Trophoblast cell (in vitro differentiated cells and primary cell): ENCODE results near the gene LAMA5.

Experiments
- DNase-seq, 2 donors: peaks; one replicate each; pipeline ENCODE4 v3.0.0-alpha.2; 2016
- H2AFZ ChIP-seq: 2 replicates; pipeline ENCODE4 v1.6.1; 2013; ENCODE audit warnings: low read length, moderate library complexity, mild to moderate bottlenecking; ENCODE audit not compliant: insufficient read depth, poor library complexity
- H2AK5ac ChIP-seq: 2 replicates; pipeline ENCODE4 v1.6.1; 2013; ENCODE audit warnings: mild to moderate bottlenecking, low read length
- H2BK120ac ChIP-seq: 2 replicates; pipeline ENCODE4 v1.6.1; 2013; ENCODE audit warnings: low read length, mild to moderate bottlenecking, moderate library complexity; ENCODE audit not compliant: insufficient read depth, poor library complexity
- H2BK12ac ChIP-seq: 2 replicates; pipeline ENCODE4 v1.6.1; 2013; ENCODE audit warnings: mild to moderate bottlenecking, low read length, moderate library complexity
- H2BK5ac ChIP-seq: 2 replicates; pipeline ENCODE4 v1.6.1; 2013; ENCODE audit warnings: low read length, low read depth, moderate library complexity, mild to moderate bottlenecking; ENCODE audit not compliant: poor library complexity
- H3K14ac ChIP-seq: 2 replicates; pipeline ENCODE4 v1.6.1; 2013; ENCODE audit warnings: mild to moderate bottlenecking, low read length
- H3K18ac ChIP-seq: 2 replicates; pipeline ENCODE4 v1.6.1; 2013; ENCODE audit warnings: mild to moderate bottlenecking, low read length
- H3K23ac ChIP-seq: 2 replicates; pipeline ENCODE4 v1.6.1; 2013; ENCODE audit warnings: low read length
- H3K27ac ChIP-seq: 2 replicates; pipeline ENCODE4 v1.5.1; 2013; ENCODE audit warnings: low read depth, mild to moderate bottlenecking, inconsistent platforms, low read length, moderate library complexity
- H3K27me3 ChIP-seq: 2 replicates; pipeline ENCODE4 v1.6.1; 2013; ENCODE audit warnings: inconsistent platforms, mild to moderate bottlenecking, low read length, moderate library complexity; ENCODE audit not compliant: insufficient read depth
- H3K36me3 ChIP-seq, 2 experiments: 1 replicate in 1 of 2; 2 replicates in 1 of 2; pipeline ENCODE4 v1.6.1; 2013; ENCODE audit warnings: low read length in 2 of 2, mild to moderate bottlenecking in 2 of 2, moderate library complexity in 1 of 2; ENCODE audit not compliant: insufficient read depth in 2 of 2, control insufficient read depth in 1 of 2
- H3K4ac ChIP-seq: 2 replicates; pipeline ENCODE4 v1.6.1; 2013; ENCODE audit warnings: low read depth, mild to moderate bottlenecking, low read length, moderate library complexity
- H3K4me1 ChIP-seq, 2 experiments: 1 replicate in 1 of 2; 2 replicates in 1 of 2; pipeline ENCODE4 v1.6.1; 2013; ENCODE audit warnings: low read length in 2 of 2, mild to moderate bottlenecking in 2 of 2, moderate library complexity in 1 of 2; ENCODE audit not compliant: insufficient read depth in 2 of 2, control insufficient read depth in 1 of 2
- H3K4me2 ChIP-seq: 2 replicates; pipeline ENCODE4 v1.6.1; 2013; ENCODE audit warnings: inconsistent platforms, mild to moderate bottlenecking, low read length, moderate library complexity
- H3K4me3 ChIP-seq: 2 replicates; pipeline ENCODE4 v1.5.1; 2013; ENCODE audit warnings: mild to moderate bottlenecking, low read depth, low read length, inconsistent platforms
- H3K79me1 ChIP-seq: one replicate; pipeline ENCODE4 v1.6.1; 2013; ENCODE audit warnings: low read length
- H3K79me2 ChIP-seq: 2 replicates; pipeline ENCODE4 v1.6.1; 2013; ENCODE audit warnings: low read length, mild to moderate bottlenecking; ENCODE audit not compliant: control insufficient read depth, insufficient read depth, poor library complexity
- H3K9ac ChIP-seq: 2 replicates; pipeline ENCODE4 v1.6.1; 2013; ENCODE audit warnings: mild to moderate bottlenecking, low read length
- H3K9me3 ChIP-seq: 2 replicates; pipeline ENCODE4 v1.6.1; 2013; ENCODE audit warnings: low read depth, mild to moderate bottlenecking, control low read depth, inconsistent platforms, low read length; ENCODE audit not compliant: insufficient read depth
- H4K12ac ChIP-seq: 2 replicates; pipeline ENCODE4 v1.6.1; 2013; ENCODE audit warnings: low read depth, mild to moderate bottlenecking, low read length, moderate library complexity
- H4K8ac ChIP-seq: 2 replicates; pipeline ENCODE4 v1.6.1; 2013; ENCODE audit warnings: low read depth, mild to moderate bottlenecking, low read length, moderate library complexity
- H4K91ac ChIP-seq: one replicate; pipeline ENCODE4 v1.6.1; 2013; ENCODE audit warnings: low read depth, mild to moderate bottlenecking, low read length, moderate library complexity
- WGBS: extraction: QIAGEN DNeasy Blood & Tissue Kit; methylation state at CpG from one replicate; pipeline ENCODE4 v1.1.7; 2013; ENCODE audit warnings: missing lambda C conversion rate; ENCODE audit not compliant: insufficient read length, insufficient coverage; ENCODE audit errors: extremely low coverage; 5-methylcytosine and 5-hydroxymethylcytosine counted together

LAMA5 gene

DNA sequence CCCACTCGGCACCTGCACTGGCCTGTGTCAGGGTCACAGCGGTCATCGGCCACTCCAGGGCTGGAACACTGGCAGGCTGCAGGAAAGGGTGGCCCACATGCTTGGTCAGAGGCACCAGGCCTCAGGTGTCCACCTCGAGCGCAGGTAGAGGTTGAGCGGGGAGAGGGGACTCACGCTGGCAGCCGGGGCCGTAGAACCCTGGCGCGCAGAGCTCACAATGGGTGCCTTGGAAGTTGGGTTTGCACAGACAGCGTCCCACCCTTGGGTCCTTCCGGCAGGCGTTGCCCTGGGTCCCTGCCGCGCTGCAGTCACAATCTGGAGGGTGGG is 28.9 kb downstream of the LAMA5 start:
- no peak overlapping the region for H2AFZ ChIP-seq
- no peak overlapping the region for H2BK120ac ChIP-seq
- H2BK5ac ChIP-seq = no peak overlapping the region
- peaks cover 63 to 65% of the 10 kb centered on the region in 2 experiments for H3K36me3 ChIP-seq
- no peak overlapping the region for H2BK12ac ChIP-seq
- no peak overlapping the region for H3K23ac ChIP-seq
- H3K9ac ChIP-seq = no peak overlapping the region
- no peak overlapping the region for H3K27ac ChIP-seq
- H3K79me1 ChIP-seq = no peaks in the 10 kb centered on the region
- no peak overlapping the region for H3K4me2 ChIP-seq
- no peak overlapping the region for H4K8ac ChIP-seq
- no peaks in the 10 kb centered on the region for H3K27me3 ChIP-seq
- DNase-seq = no peak
- no peaks in the 10 kb centered on the region for H3K4me1 ChIP-seq
- no peaks in the 10 kb centered on the region for H3K79me2 ChIP-seq
- no peak overlapping the region for H3K4ac ChIP-seq
- H4K12ac ChIP-seq = no peak overlapping the region
- no peak overlapping the region for H3K4me3 ChIP-seq
- no peak overlapping the region for H4K91ac ChIP-seq
- WGBS = no CpG with 5 or more reads among the region's 16 CpGs
- no peak overlapping the region for H3K18ac ChIP-seq
- no peak overlapping the region for H2AK5ac ChIP-seq
- H3K14ac ChIP-seq = no peak overlapping the region
- H3K9me3 ChIP-seq = no peaks in the 10 kb centered on the region

GRCh38 chr20:62337558-62338293 is 29.4 kb downstream of the LAMA5 start:
- no peaks in the 10 kb centered on the region for H3K9me3 ChIP-seq
- no peak overlapping the region for H2BK5ac ChIP-seq
- H3K27me3 ChIP-seq = no peaks in the 10 kb centered on the region
- H2AFZ ChIP-seq = no peak overlapping the region
- WGBS = no CpG with 5 or more reads among the region's 34 CpGs
- H2AK5ac ChIP-seq = no peak overlapping the region
- H3K27ac ChIP-seq = no peak overlapping the region
- no peak overlapping the region for H3K18ac ChIP-seq
- peaks cover 66% of the 10 kb centered on the region in 2 experiments for H3K36me3 ChIP-seq
- peak overlapping the region; percentile 21 for H3K4me3 ChIP-seq
- no peak overlapping the region for H3K9ac ChIP-seq
- H2BK120ac ChIP-seq = no peak overlapping the region
- H3K14ac ChIP-seq = no peak overlapping the region
- H3K79me2 ChIP-seq = no peaks in the 10 kb centered on the region
- no peak overlapping the region for H3K4me2 ChIP-seq
- no peak overlapping the region for H3K23ac ChIP-seq
- H3K4ac ChIP-seq = no peak overlapping the region
- no peaks in the 10 kb centered on the region for H3K79me1 ChIP-seq
- no peak overlapping the region for H4K8ac ChIP-seq
- H2BK12ac ChIP-seq = no peak overlapping the region
- H3K4me1 ChIP-seq = no peaks in the 10 kb centered on the region
- DNase-seq = no peak
- no peak overlapping the region for H4K12ac ChIP-seq
- H4K91ac ChIP-seq = no peak overlapping the region

GRCh38 chr20:62336775-62337557 is 30.1 kb downstream of the LAMA5 start:
- Histone ChIP-seq H4K12ac (no peak overlapping the region), H2BK120ac (no peak overlapping the region), H2AFZ (no peak overlapping the region), H3K9ac (no peak overlapping the region), H3K4me3 (peak overlapping the region; percentile 21), H3K27ac (no peak overlapping the region), H3K4me2 (no peak overlapping the region), H3K79me1 (no peaks in the 10 kb centered on the region), H4K8ac (no peak overlapping the region), H3K4me1 (no peaks in the 10 kb centered on the region), H3K79me2 (no peaks in the 10 kb centered on the region), H3K14ac (no peak overlapping the region), H2AK5ac (no peak overlapping the region), H2BK5ac (no peak overlapping the region), H4K91ac (no peak overlapping the region), H3K27me3 (no peaks in the 10 kb centered on the region), H3K4ac (no peak overlapping the region), H3K9me3 (no peaks in the 10 kb centered on the region), H3K36me3 (peaks cover 73% of the 10 kb centered on the region in 2 experiments), H2BK12ac (no peak overlapping the region), H3K23ac (no peak overlapping the region), H3K18ac (no peak overlapping the region)
- no peak for DNase-seq
- WGBS = no CpG with 5 or more reads among the region's 53 CpGs

GRCh38 chr20:62336329-62336728 is 30.8 kb downstream of the LAMA5 start:
- Histone ChIP-seq H3K27me3 (no peaks in the 10 kb centered on the region), H4K91ac (no peak overlapping the region), H4K8ac (no peak overlapping the region), H3K9ac (no peak overlapping the region), H3K4me2 (no peak overlapping the region), H3K4ac (no peak overlapping the region), H3K9me3 (no peaks in the 10 kb centered on the region), H3K18ac (no peak overlapping the region), H3K79me2 (no peaks in the 10 kb centered on the region), H3K36me3 (peaks cover 78 to 80% of the 10 kb centered on the region in 2 experiments), H2BK120ac (no peak overlapping the region), H2BK12ac (no peak overlapping the region), H2BK5ac (no peak overlapping the region), H2AK5ac (no peak overlapping the region), H3K23ac (no peak overlapping the region), H3K27ac (no peak overlapping the region), H2AFZ (no peak overlapping the region), H3K79me1 (no peaks in the 10 kb centered on the region), H3K4me1 (no peaks in the 10 kb centered on the region), H3K14ac (no peak overlapping the region), H4K12ac (no peak overlapping the region), H3K4me3 (no peak overlapping the region)
- no CpG with 5 or more reads among the region's 11 CpGs for WGBS
- DNase-seq = peak; percentile 24 to 47
